C4-2B (cell line): ENCODE measurements around the gene UBR4.

ENCODE experiments used
- H3K27ac ChIP-seq: fragments of 450-650 bp; 2 replicates; pipeline ENCODE4 v1.5.1; 2017
- CTCF ChIP-seq: fragments of 450-650 bp; conservative IDR thresholded peaks from 2 replicates; pipeline ENCODE4 v1.5.1; 2017; ENCODE audit warnings: mild to moderate bottlenecking
- ZFX ChIP-seq: fragments of 450-650 bp; IDR thresholded peaks from 2 replicates; pipeline ENCODE4 v1.6.1; 2017

The UBR4 gene

GRCh38 chr1:19080721-19081120 lies 129.3 kb downstream of the UBR4 start:
- H3K27ac ChIP-seq: peak overlapping the region; percentile 86
- TF ChIP-seq ZFX (no peak), CTCF (no peak)

GRCh38 chr1:19079541-19080472 lies 130.3 kb downstream of the UBR4 start:
- H3K27ac ChIP-seq: peak overlapping the region; percentile 86
- no peak for TF ChIP-seq ZFX
- no peak for TF ChIP-seq CTCF

- H3K27ac ChIP-seq: no peak overlapping the region
Measured at GRCh38 chr1:19078536-19078935, 131.5 kb downstream of the UBR4 start.

GRCh38 chr1:19076841-19077616 lies 133.0 kb downstream of the UBR4 start:
- no peak for TF ChIP-seq ZFX
- TF ChIP-seq CTCF: no peak
- H3K27ac ChIP-seq: no peak overlapping the region

More at GRCh38 chr1:19078536-19078935, 131.5 kb downstream of the UBR4 start:
- TF ChIP-seq ZFX (no peak), CTCF (no peak)

GRCh38 chr1:19074902-19075721 lies 135.0 kb downstream of the UBR4 start:
- TF ChIP-seq ZFX: no peak
- TF ChIP-seq CTCF: no peak
- no peak overlapping the region for H3K27ac ChIP-seq

- TF ChIP-seq CTCF (no peak), ZFX (no peak)
- no peak overlapping the region for H3K27ac ChIP-seq
Measured at GRCh38 chr1:19074361-19074901, 135.6 kb downstream of the UBR4 start.
